Psoas muscle (tissue), 8 donors: ENCODE results near the gene LECT2. TPM values are rescaled to one million over a fixed set of nuclear protein-coding genes. Genes with fewer than 3 reads are reported as not detected.

Source experiments
- ATAC-seq, 4 donors: fragments of 200-7000 bp; cut with Tn5 transposase; one replicate each; pipeline ENCODE4 v1.9.1; 2020; ENCODE audit warnings: moderate library complexity in 3 of 4, mild to moderate bottlenecking in 2 of 4
- DNase-seq, 2 donors: peaks; one replicate each; pipeline ENCODE4 v3.0.0-alpha.2; 2020
- H3K27ac ChIP-seq: fragments of 200-600 bp; one replicate; pipeline ENCODE4 v1.8.0; 2022
- H3K27me3 ChIP-seq, 3 donors: fragments of 200-600 bp in 1 of 3; one replicate each; pipeline versions ENCODE4 v1.6.1 to v1.8.0; 2013 to 2022; ENCODE audit warnings: low read length in 2 of 3, mild to moderate bottlenecking in 2 of 3, moderate library complexity in 1 of 3; ENCODE audit not compliant: insufficient read depth in 3 of 3
- H3K36me3 ChIP-seq, 2 donors: fragments of 200-600 bp in 1 of 2; one replicate each; pipeline versions ENCODE4 v1.6.1 to v1.8.0; 2013 to 2022; ENCODE audit warnings: low read depth in 1 of 2, mild to moderate bottlenecking in 1 of 2, moderate library complexity in 1 of 2; ENCODE audit not compliant: insufficient read depth in 1 of 2
- H3K4me1 ChIP-seq: fragments of 200-600 bp; one replicate; pipeline ENCODE4 v1.8.0; 2022
- H3K4me3 ChIP-seq: fragments of 200-600 bp; one replicate; pipeline ENCODE4 v1.8.0; 2022; ENCODE audit warnings: mild to moderate bottlenecking
- H3K9me3 ChIP-seq: fragments of 200-600 bp; one replicate; pipeline ENCODE4 v1.8.0; 2022
- CTCF ChIP-seq: fragments of 200-600 bp; IDR thresholded peaks from one replicate; pipeline ENCODE4 v1.8.0; 2022; ENCODE audit warnings: antibody characterized with exemption
- WGBS, 3 donors: extraction: QIAGEN DNeasy Blood & Tissue Kit; methylation state at CpG; one replicate each; pipeline versions ENCODE4 v1.1.6 to v1.1.7; 2013; 5-methylcytosine and 5-hydroxymethylcytosine counted together
- intact Hi-C, 2 donors: fragments of 100-400 bp; cut with DNase I; formaldehyde crosslinking; loops; one replicate each; pipeline versions ENCODE4 v1.11.0 to v1.14.2; 2022
- long read RNA-seq, 2 donors: library from polyadenylated mRNA; unstranded; transcript quantifications; one replicate each; pipeline ENCODE4 v2.0.0, GENCODE V29; 2021
- polyA plus RNA-seq, 3 donors: library from polyadenylated mRNA; stranded (reverse); fragments of 200-250 nt; gene quantifications; one replicate each; pipeline ENCODE4 v1.2.3, GENCODE V29; 2013
- total RNA-seq, 4 donors: library from RNA; stranded (reverse); fragmentation: NEBNext Ultra II Directional in 2 of 4; extraction: Animal tissue kit (Norgen Biotek cat#: 25700) in 2 of 4; gene quantifications; one replicate each; pipeline versions ENCODE4 v1.2.1 to v1.2.4, GENCODE V29; 2021 to 2023
- donor health status: healthy with polysubstance abuse.
- donor health status: DM: no; HTN: no; CAD: no; lungs with moderate emphysema.
- donor health status: Bipolar disorder and iron deficiency.
- donor health status: healthy.
- donor health status: DM: yes; HTN: yes; CAD: no.
- donor health status: DM: no; HTN: no; CAD: no.
- donor health status: DM: no; HTN: no; CAD: no.
- donor health status: DM: yes; HTN: yes; CAD: no.

Gene LECT2
- total RNA-seq (not detected), polyA plus RNA-seq (not detected)
- long read RNA-seq, donor 1 = 0 reads
- long read RNA-seq, donor 2 = 0 reads

DNA sequence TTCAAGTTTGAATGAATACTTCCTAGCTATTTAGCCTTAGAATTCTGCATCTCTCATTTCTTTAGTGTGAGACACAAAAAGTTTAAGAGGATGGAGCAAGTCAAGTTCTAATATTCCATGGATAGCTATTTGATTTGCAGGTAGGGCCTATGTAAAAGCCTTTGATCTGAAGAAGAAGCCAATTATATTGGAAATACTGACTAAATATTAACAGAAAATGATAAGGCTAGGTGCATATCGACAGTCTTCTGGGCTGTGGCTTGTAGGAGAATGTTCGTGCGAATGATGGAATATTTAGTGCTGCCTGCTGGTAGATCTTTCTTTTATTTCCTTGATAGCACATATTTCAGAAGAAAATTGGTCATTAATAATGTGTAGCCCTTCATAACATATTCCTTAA, at the start of gene LECT2:
Gene LECT2 (minus strand): TSS at position 85 of the 400 bp plus-strand sequence. CDS start 150 bp downstream, outside the sequence.
- Histone ChIP-seq H3K9me3 (no peaks in the 10 kb centered on the region), H3K4me1 (no peaks in the 10 kb centered on the region), H3K27ac (no peak within 1 kb of the TSS), H3K36me3 (no peaks in the 10 kb centered on the region), H3K27me3 (no peaks in the 10 kb centered on the region), H3K4me3 (no peak within 1 kb of the TSS)
- WGBS, 3 donors = 96 to 99% (median 97%) methylated on average over 3 of the region's 3 CpGs
- TF ChIP-seq CTCF = no peak
- intact Hi-C loops = no loop called here
- DNase-seq (no peak), ATAC-seq (no peak)

- intact Hi-C loops = no loop called here
Observed at GRCh38 chr5:136004436-136004835, 49.7 kb upstream of the LECT2 start.

GRCh38 chr5:136001466-136001981, 46.7 kb upstream of the LECT2 start:
- Histone ChIP-seq H3K4me3 (no peak overlapping the region), H3K4me1 (no peaks in the 10 kb centered on the region), H3K27me3 (no peaks in the 10 kb centered on the region), H3K27ac (no peak overlapping the region), H3K9me3 (no peaks in the 10 kb centered on the region), H3K36me3 (no peaks in the 10 kb centered on the region)
- ATAC-seq (no peak), DNase-seq (no peak)
- 53 to 69% (median 63%) methylated on average over 5 of the region's 5 CpGs for WGBS, 3 donors
- TF ChIP-seq CTCF = no peak
- intact Hi-C loops = no loop called here

More at GRCh38 chr5:136004436-136004835, 49.7 kb upstream of the LECT2 start:
- no peaks in the 10 kb centered on the region for H3K4me1 ChIP-seq
- peaks cover 0 to 2% (median 0%) of the 10 kb centered on the region in 3 donors for H3K27me3 ChIP-seq
- no peaks in the 10 kb centered on the region for H3K36me3 ChIP-seq
- DNase-seq = no peak
- no peaks in the 10 kb centered on the region for H3K9me3 ChIP-seq
- ATAC-seq = no peak
- H3K4me3 ChIP-seq = no peak overlapping the region
- no peak overlapping the region for H3K27ac ChIP-seq
- TF ChIP-seq CTCF = no peak
- WGBS, 3 donors = 91 to 96% (median 95%) methylated on average over 3 of the region's 3 CpGs

GRCh38 chr5:136000932-136001331, 46.1 kb upstream of the LECT2 start:
- DNase-seq = no peak
- no peak for ATAC-seq
- H3K9me3 ChIP-seq = no peaks in the 10 kb centered on the region
- no peaks in the 10 kb centered on the region for H3K36me3 ChIP-seq
- no peaks in the 10 kb centered on the region for H3K4me1 ChIP-seq
- no peak for TF ChIP-seq CTCF
- H3K27ac ChIP-seq = no peak overlapping the region
- 76 to 88% (median 80%) methylated on average over 3 of the region's 3 CpGs for WGBS, 3 donors
- intact Hi-C loops = no loop called here
- no peak overlapping the region for H3K4me3 ChIP-seq
- no peaks in the 10 kb centered on the region for H3K27me3 ChIP-seq

DNA sequence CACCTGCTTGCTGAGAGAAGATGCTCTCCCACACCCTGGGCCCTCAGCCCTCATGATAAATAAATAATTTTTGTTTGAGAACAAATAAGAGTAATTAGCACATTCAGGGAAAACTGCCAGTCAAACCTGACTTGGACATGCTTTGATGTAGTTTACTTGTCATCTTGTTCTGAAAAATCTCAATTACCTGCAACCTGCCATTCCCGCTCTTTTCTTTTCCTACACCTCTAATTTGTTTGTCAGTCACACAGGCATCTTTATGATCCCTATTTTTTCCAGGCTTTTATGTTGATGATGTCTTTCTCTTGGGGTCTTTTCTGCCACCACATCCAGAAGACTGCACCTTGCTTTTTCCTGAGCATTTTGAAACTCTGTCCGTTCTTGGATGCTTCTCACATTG, 45.4 kb upstream of the LECT2 start:
- intact Hi-C loops = no loop called here
- H3K4me3 ChIP-seq = no peak overlapping the region
- WGBS, 3 donors = 82 to 96% (median 92%) methylated on average over 2 of the region's 2 CpGs
- no peaks in the 10 kb centered on the region for H3K27me3 ChIP-seq
- H3K27ac ChIP-seq = no peak overlapping the region
- TF ChIP-seq CTCF = no peak
- H3K9me3 ChIP-seq = no peaks in the 10 kb centered on the region
- H3K36me3 ChIP-seq = no peaks in the 10 kb centered on the region
- no peaks in the 10 kb centered on the region for H3K4me1 ChIP-seq
- ATAC-seq (no peak), DNase-seq (no peak)
